ENCODE results near the gene CYS1.

Gene CYS1

GRCh38 chr2:10071595-10071994, 8.6 kb downstream of the CYS1 start:
- no peak for DNase-seq (ENCODE audit: low read depth)

GRCh38 chr2:10071176-10071575, 9.0 kb downstream of the CYS1 start:
- no peak for DNase-seq (ENCODE audit: low read depth)

GRCh38 chr2:10067881-10068280, 12.3 kb downstream of the CYS1 start:
- no peak for DNase-seq (ENCODE audit: low read depth)

- no peak for DNase-seq (ENCODE audit: low read depth)
These were observed 12.9 kb downstream of the CYS1 start for GRCh38 chr2:10067330-10067729.

- no peak for DNase-seq (ENCODE audit: low read depth)
These were observed 14.5 kb downstream of the CYS1 start for GRCh38 chr2:10065773-10066055.

GRCh38 chr2:10064932-10065772, 15.1 kb downstream of the CYS1 start:
- no peak for DNase-seq (ENCODE audit: low read depth)

GRCh38 chr2:10063566-10063965, 16.6 kb downstream of the CYS1 start:
- no peak for DNase-seq (ENCODE audit: low read depth)

GRCh38 chr2:10062931-10063365, 17.3 kb downstream of the CYS1 start:
- DNase-seq (ENCODE audit: low read depth): no peak

- no peak for DNase-seq (ENCODE audit: low read depth)
These were observed 18.8 kb downstream of the CYS1 start for GRCh38 chr2:10061221-10061925.

GRCh38 chr2:10059552-10060335, 20.5 kb downstream of the CYS1 start:
- no peak for DNase-seq (ENCODE audit: low read depth)

- DNase-seq (ENCODE audit: low read depth): no peak
These were observed 21.2 kb downstream of the CYS1 start for GRCh38 chr2:10059016-10059351.

GRCh38 chr2:10058251-10059015, 21.8 kb downstream of the CYS1 start:
- DNase-seq (ENCODE audit: low read depth): no peak

- no peak for DNase-seq (ENCODE audit: low read depth)
These were observed 22.7 kb downstream of the CYS1 start for GRCh38 chr2:10057231-10058107.

- DNase-seq (ENCODE audit: low read depth): no peak
These were observed 23.8 kb downstream of the CYS1 start for GRCh38 chr2:10056439-10056838.

- DNase-seq (ENCODE audit: low read depth): no peak
These were observed 25.2 kb downstream of the CYS1 start for GRCh38 chr2:10054976-10055375.

GRCh38 chr2:10054424-10054823, 25.8 kb downstream of the CYS1 start:
- no peak for DNase-seq (ENCODE audit: low read depth)

GRCh38 chr2:10053351-10053750, 26.9 kb downstream of the CYS1 start:
- no peak for DNase-seq (ENCODE audit: low read depth)

GRCh38 chr2:10052216-10052615, 28.0 kb downstream of the CYS1 start:
- no peak for DNase-seq (ENCODE audit: low read depth)

GRCh38 chr2:10048501-10049171, 31.6 kb downstream of the CYS1 start:
- DNase-seq (ENCODE audit: low read depth): no peak

- no peak for DNase-seq (ENCODE audit: low read depth)
These were observed 32.4 kb downstream of the CYS1 start for GRCh38 chr2:10047616-10048500.
